HG03039 (cell line): ENCODE measurements around the gene CMIP.

ENCODE experiments used
- ATAC-seq: cut with Tn5 transposase; IDR thresholded peaks from one replicate; pipeline ENCODE4 v1.9.1; 2021; ENCODE audit warnings: mild to moderate bottlenecking, moderate library complexity; ENCODE audit not compliant: unreplicated experiment

The CMIP gene

GRCh38 chr16:81492965-81493754 lies 48.6 kb downstream of the CMIP start:
- ATAC-seq = no peak

- ATAC-seq = no peak
These were observed 49.3 kb downstream of the CMIP start for GRCh38 chr16:81493755-81494433.

- ATAC-seq = no peak
These were observed 49.8 kb downstream of the CMIP start for GRCh38 chr16:81494434-81494806.

- ATAC-seq = no peak
These were observed 50.3 kb downstream of the CMIP start for GRCh38 chr16:81494888-81495287.

- no peak for ATAC-seq
These were observed 51.0 kb downstream of the CMIP start for GRCh38 chr16:81495321-81496234.

GRCh38 chr16:81496321-81496720 lies 51.7 kb downstream of the CMIP start:
- no peak for ATAC-seq

- ATAC-seq = no peak
These were observed 52.1 kb downstream of the CMIP start for GRCh38 chr16:81496742-81497141.

- ATAC-seq = no peak
These were observed 53.1 kb downstream of the CMIP start for GRCh38 chr16:81497690-81498089.

GRCh38 chr16:81498351-81498750 lies 53.7 kb downstream of the CMIP start:
- no peak for ATAC-seq

- ATAC-seq = no peak
These were observed 55.2 kb downstream of the CMIP start for GRCh38 chr16:81499576-81500380.

- ATAC-seq = no peak
These were observed 56.4 kb downstream of the CMIP start for GRCh38 chr16:81500833-81501521.

- no peak for ATAC-seq
These were observed 57.9 kb downstream of the CMIP start for GRCh38 chr16:81502396-81503070.

- peak; percentile 60 for ATAC-seq
These were observed 60.5 kb downstream of the CMIP start for GRCh38 chr16:81505011-81505661.

GRCh38 chr16:81509404-81509803 lies 64.8 kb downstream of the CMIP start:
- no peak for ATAC-seq

GRCh38 chr16:81510016-81510415 lies 65.4 kb downstream of the CMIP start:
- ATAC-seq = no peak

GRCh38 chr16:81511371-81511770 lies 66.8 kb downstream of the CMIP start:
- ATAC-seq = no peak

- ATAC-seq = peak; percentile 23
These were observed 68.8 kb downstream of the CMIP start for GRCh38 chr16:81513204-81514040.

- ATAC-seq = peak; percentile 67
These were observed 69.5 kb downstream of the CMIP start for GRCh38 chr16:81514041-81514559.
